Measurements from ENCODE around the gene CFAP68.

The CFAP68 gene

GRCh38 chr11:111913031-111913861 is 33.9 kb downstream of the CFAP68 start:
- Histone ChIP-seq H3K4me1 (ENCODE audit: low read depth, poor library complexity, severe bottlenecking) (peaks cover 5% of the 10 kb centered on the region), H2AFZ (ENCODE audit: low read depth) (no peak overlapping the region), H3K4me3 (IDR thresholded peaks at IDR 0.05; ENCODE audit: insufficient read depth, low read depth, low read length) (no peak overlapping the region), H3K4me2 (no peak overlapping the region), H4K20me1 (ENCODE audit: insufficient read depth) (no peaks in the 10 kb centered on the region), H3K79me2 (ENCODE audit: insufficient read depth, low read depth) (no peaks in the 10 kb centered on the region), H3K27me3 (ENCODE audit: insufficient read depth, low read depth) (no peaks in the 10 kb centered on the region), H3K36me3 (ENCODE audit: insufficient read depth) (no peaks in the 10 kb centered on the region), H3K27ac (no peak overlapping the region), H3K9ac (no peak overlapping the region)
- TF ChIP-seq CTCF (conservative IDR thresholded peaks at IDR 0.05; ENCODE audit: low read depth, low read length) = no peak

DNA sequence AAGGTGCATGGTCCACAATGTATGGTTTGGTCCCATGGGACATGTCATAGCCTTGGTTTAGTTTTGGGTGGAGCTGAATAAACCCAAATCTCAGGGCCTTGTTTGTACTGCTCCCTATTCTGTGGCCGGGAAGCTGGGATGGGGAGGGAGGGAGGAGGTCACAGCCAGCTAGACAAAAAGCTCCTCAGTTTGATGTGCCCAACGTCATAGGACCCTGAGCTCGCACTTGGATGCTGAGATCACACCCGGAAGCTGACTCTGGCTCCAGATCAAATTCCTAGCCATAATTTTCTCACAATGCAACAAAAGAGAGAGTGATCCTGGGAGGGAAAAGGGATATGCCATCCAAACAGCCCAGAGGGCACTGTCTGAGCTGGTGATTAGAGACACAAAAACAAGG is 34.7 kb downstream of the CFAP68 start:
- no peak overlapping the region for H3K4me3 ChIP-seq (IDR thresholded peaks at IDR 0.05; ENCODE audit: insufficient read depth, low read depth, low read length)

GRCh38 chr11:111916768-111917167 is 37.4 kb downstream of the CFAP68 start:
- H3K4me3 ChIP-seq (IDR thresholded peaks at IDR 0.05; ENCODE audit: insufficient read depth, low read depth, low read length) = no peak overlapping the region
- TF ChIP-seq CTCF (conservative IDR thresholded peaks at IDR 0.05; ENCODE audit: low read depth, low read length) = no peak
- no peaks in the 10 kb centered on the region for H4K20me1 ChIP-seq (ENCODE audit: insufficient read depth)
- no peak overlapping the region for H3K27ac ChIP-seq
- H3K36me3 ChIP-seq (ENCODE audit: insufficient read depth) = no peaks in the 10 kb centered on the region
- H3K4me1 ChIP-seq (ENCODE audit: low read depth, poor library complexity, severe bottlenecking) = peaks cover 11% of the 10 kb centered on the region
- H3K79me2 ChIP-seq (ENCODE audit: insufficient read depth, low read depth) = no peaks in the 10 kb centered on the region
- no peak overlapping the region for H3K9ac ChIP-seq
- H2AFZ ChIP-seq (ENCODE audit: low read depth) = no peak overlapping the region
- H3K4me2 ChIP-seq = no peak overlapping the region
- H3K27me3 ChIP-seq (ENCODE audit: insufficient read depth, low read depth) = no peaks in the 10 kb centered on the region

More for the DNA sequence above, 34.7 kb downstream of the CFAP68 start:
- Histone ChIP-seq H3K4me2 (no peak overlapping the region), H3K4me1 (ENCODE audit: low read depth, poor library complexity, severe bottlenecking) (peaks cover 11% of the 10 kb centered on the region), H4K20me1 (ENCODE audit: insufficient read depth) (no peaks in the 10 kb centered on the region), H3K27me3 (ENCODE audit: insufficient read depth, low read depth) (no peaks in the 10 kb centered on the region), H3K9ac (no peak overlapping the region), H3K27ac (no peak overlapping the region), H2AFZ (ENCODE audit: low read depth) (no peak overlapping the region), H3K79me2 (ENCODE audit: insufficient read depth, low read depth) (no peaks in the 10 kb centered on the region), H3K36me3 (ENCODE audit: insufficient read depth) (no peaks in the 10 kb centered on the region)
- no peak for TF ChIP-seq CTCF (conservative IDR thresholded peaks at IDR 0.05; ENCODE audit: low read depth, low read length)

DNA sequence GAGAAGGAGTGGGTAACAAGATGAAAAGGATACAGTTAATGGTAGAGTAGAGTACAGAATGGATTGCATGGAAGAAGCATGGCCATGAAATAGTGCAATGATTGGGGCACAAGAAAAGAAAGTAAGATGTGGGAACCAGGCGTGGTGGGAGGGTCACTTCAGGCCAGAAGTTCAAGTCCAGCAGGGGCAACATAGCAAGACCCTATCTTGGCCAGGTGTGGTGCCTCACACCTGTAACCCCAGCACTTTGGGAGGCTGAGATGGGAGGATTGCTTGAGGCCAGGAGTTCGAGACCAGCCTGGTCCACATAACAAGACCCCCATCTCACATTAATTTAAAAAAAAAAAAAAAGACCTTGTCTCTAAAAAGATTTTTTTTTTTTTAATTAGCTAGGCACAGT is 38.0 kb downstream of the CFAP68 start:
- Histone ChIP-seq H3K4me3 (IDR thresholded peaks at IDR 0.05; ENCODE audit: insufficient read depth, low read depth, low read length) (no peak overlapping the region), H3K4me2 (no peak overlapping the region), H3K27me3 (ENCODE audit: insufficient read depth, low read depth) (no peaks in the 10 kb centered on the region), H4K20me1 (ENCODE audit: insufficient read depth) (no peaks in the 10 kb centered on the region), H3K27ac (no peak overlapping the region), H3K79me2 (ENCODE audit: insufficient read depth, low read depth) (no peaks in the 10 kb centered on the region), H3K9ac (no peak overlapping the region), H3K36me3 (ENCODE audit: insufficient read depth) (no peaks in the 10 kb centered on the region), H3K4me1 (ENCODE audit: low read depth, poor library complexity, severe bottlenecking) (peaks cover 11% of the 10 kb centered on the region), H2AFZ (ENCODE audit: low read depth) (no peak overlapping the region)
- TF ChIP-seq CTCF (conservative IDR thresholded peaks at IDR 0.05; ENCODE audit: low read depth, low read length) = no peak
